IPS-20b (cell line): ENCODE data around the gene CALML3.
"Not testable (repeated sequence)": the region's sequence is repeated elsewhere in the genome, so short reads cannot be mapped to it uniquely, and the experiment has no call there.

Source experiments
- H3K27ac ChIP-seq: one replicate; pipeline ENCODE4 v1.5.1; 2013; ENCODE audit warnings: low read length
- H3K27me3 ChIP-seq: 2 replicates; pipeline ENCODE4 v1.6.1; 2013; ENCODE audit warnings: mild to moderate bottlenecking, low read length, inconsistent platforms; ENCODE audit not compliant: insufficient read depth
- H3K36me3 ChIP-seq: 2 replicates; pipeline ENCODE4 v1.6.1; 2013; ENCODE audit warnings: low read depth, mild to moderate bottlenecking, inconsistent platforms, low read length, moderate library complexity; ENCODE audit not compliant: insufficient read depth
- H3K4me1 ChIP-seq: 2 replicates; pipeline ENCODE4 v1.6.1; 2013; ENCODE audit warnings: mild to moderate bottlenecking, control low read depth, inconsistent platforms, low read length, moderate library complexity; ENCODE audit not compliant: insufficient read depth
- H3K4me3 ChIP-seq: 2 replicates; pipeline ENCODE4 v1.5.1; 2013; ENCODE audit warnings: mild to moderate bottlenecking, low read length, inconsistent platforms
- H3K9ac ChIP-seq: 2 replicates; pipeline ENCODE4 v1.6.1; 2013; ENCODE audit warnings: low read depth, mild to moderate bottlenecking, inconsistent platforms, low read length, moderate library complexity
- H3K9me3 ChIP-seq: 2 replicates; pipeline ENCODE4 v1.6.1; 2013; ENCODE audit warnings: mild to moderate bottlenecking, low read depth, low read length, inconsistent platforms; ENCODE audit not compliant: insufficient read depth

The CALML3 gene

GRCh38 chr10:5551531-5552375 lies 27.0 kb downstream of the CALML3 start:
- no peaks in the 10 kb centered on the region for H3K36me3 ChIP-seq
- no peaks in the 10 kb centered on the region; the same call in 1 of the 2 replicates for H3K4me1 ChIP-seq
- no peaks in the 10 kb centered on the region for H3K9me3 ChIP-seq
- no peak overlapping the region for H3K9ac ChIP-seq
- H3K4me3 ChIP-seq: no peak overlapping the region
- no peaks in the 10 kb centered on the region for H3K27me3 ChIP-seq
- H3K27ac ChIP-seq: no peak overlapping the region

GRCh38 chr10:5552376-5553321 lies 27.9 kb downstream of the CALML3 start:
- no peak overlapping the region for H3K27ac ChIP-seq
- no peaks in the 10 kb centered on the region for H3K36me3 ChIP-seq
- no peaks in the 10 kb centered on the region; the same call in 1 of the 2 replicates for H3K4me1 ChIP-seq
- no peaks in the 10 kb centered on the region for H3K9me3 ChIP-seq
- H3K4me3 ChIP-seq: no peak overlapping the region
- no peak overlapping the region for H3K9ac ChIP-seq
- H3K27me3 ChIP-seq: no peaks in the 10 kb centered on the region

- Histone ChIP-seq H3K9me3 (no peaks in the 10 kb centered on the region), H3K4me3 (no peak overlapping the region), H3K27ac (no peak overlapping the region), H3K27me3 (no peaks in the 10 kb centered on the region), H3K36me3 (no peaks in the 10 kb centered on the region), H3K9ac (no peak overlapping the region), H3K4me1 (no peaks in the 10 kb centered on the region)
Measured at GRCh38 chr10:5553400-5554170, 28.8 kb downstream of the CALML3 start.

- Histone ChIP-seq H3K4me1 (peaks cover 6% of the 10 kb centered on the region; the same call in 1 of the 2 replicates), H3K27ac (no peak overlapping the region), H3K27me3 (no peaks in the 10 kb centered on the region), H3K36me3 (no peaks in the 10 kb centered on the region), H3K9me3 (no peaks in the 10 kb centered on the region), H3K9ac (no peak overlapping the region), H3K4me3 (no peak overlapping the region)
Measured at GRCh38 chr10:5555021-5555510, 30.3 kb downstream of the CALML3 start.

GRCh38 chr10:5555881-5556280 lies 31.1 kb downstream of the CALML3 start:
- Histone ChIP-seq H3K4me3 (no peak overlapping the region), H3K36me3 (no peaks in the 10 kb centered on the region), H3K4me1 (peaks cover 6% of the 10 kb centered on the region; the same call in 1 of the 2 replicates), H3K9me3 (no peaks in the 10 kb centered on the region), H3K27me3 (no peaks in the 10 kb centered on the region), H3K9ac (no peak overlapping the region), H3K27ac (no peak overlapping the region)

GRCh38 chr10:5556576-5556975 lies 31.8 kb downstream of the CALML3 start:
- no peak overlapping the region for H3K27ac ChIP-seq

GRCh38 chr10:5557040-5557721 lies 32.4 kb downstream of the CALML3 start:
- Histone ChIP-seq H3K4me1 (peaks cover 6% of the 10 kb centered on the region; the same call in 1 of the 2 replicates), H3K4me3 (no peak overlapping the region), H3K27me3 (no peaks in the 10 kb centered on the region), H3K36me3 (no peaks in the 10 kb centered on the region), H3K9me3 (no peaks in the 10 kb centered on the region), H3K9ac (no peak overlapping the region), H3K27ac (no peak overlapping the region)

More at GRCh38 chr10:5556576-5556975, 31.8 kb downstream of the CALML3 start:
- peaks cover 6% of the 10 kb centered on the region; the same call in 1 of the 2 replicates for H3K4me1 ChIP-seq
- H3K9ac ChIP-seq: no peak overlapping the region
- no peaks in the 10 kb centered on the region for H3K9me3 ChIP-seq
- no peaks in the 10 kb centered on the region for H3K36me3 ChIP-seq
- no peaks in the 10 kb centered on the region for H3K27me3 ChIP-seq
- no peak overlapping the region for H3K4me3 ChIP-seq

GRCh38 chr10:5557799-5558771 lies 33.3 kb downstream of the CALML3 start:
- H3K36me3 ChIP-seq: no peaks in the 10 kb centered on the region
- peaks cover 6% of the 10 kb centered on the region; the same call in 1 of the 2 replicates for H3K4me1 ChIP-seq
- H3K27ac ChIP-seq: no peak overlapping the region
- H3K27me3 ChIP-seq: no peaks in the 10 kb centered on the region
- H3K9me3 ChIP-seq: no peaks in the 10 kb centered on the region
- H3K4me3 ChIP-seq: no peak overlapping the region
- no peak overlapping the region for H3K9ac ChIP-seq

- not testable (repeated sequence) for H3K9me3 ChIP-seq, H3K4me1 ChIP-seq, H3K27me3 ChIP-seq, H3K9ac ChIP-seq, H3K4me3 ChIP-seq, H3K36me3 ChIP-seq, H3K27ac ChIP-seq
Measured at GRCh38 chr10:5559022-5559421, 34.3 kb downstream of the CALML3 start.

- H3K27me3 ChIP-seq: no peaks in the 10 kb centered on the region
- no peaks in the 10 kb centered on the region for H3K9me3 ChIP-seq
- H3K36me3 ChIP-seq: no peaks in the 10 kb centered on the region
- H3K4me3 ChIP-seq: no peak overlapping the region
- H3K4me1 ChIP-seq: peaks cover 6% of the 10 kb centered on the region; the same call in 1 of the 2 replicates
- no peak overlapping the region for H3K9ac ChIP-seq
- H3K27ac ChIP-seq: no peak overlapping the region
Measured at GRCh38 chr10:5559642-5560141, 34.9 kb downstream of the CALML3 start.
